H9 (cell line): ENCODE data around the gene ACMSD. TPM values are rescaled to one million over a fixed set of nuclear protein-coding genes. Genes with fewer than 3 reads are reported as not detected.

ENCODE experiments used
- DNase-seq: peaks from one replicate; pipeline ENCODE4 v3.0.0-alpha.2; 2017
- H2AFZ ChIP-seq: one replicate; pipeline ENCODE4 v1.6.1; 2013; ENCODE audit warnings: mild to moderate bottlenecking, low read length, control low read depth, moderate library complexity
- H2AK5ac ChIP-seq: 2 replicates; pipeline ENCODE4 v1.6.1; 2013; ENCODE audit warnings: low read length, control low read depth, mixed read lengths; ENCODE audit not compliant: insufficient read length
- H2BK120ac ChIP-seq: one replicate; pipeline ENCODE4 v1.6.1; 2013; ENCODE audit warnings: low read depth, mild to moderate bottlenecking, low read length, control low read depth, inconsistent platforms; ENCODE audit not compliant: poor library complexity, severe bottlenecking
- H2BK12ac ChIP-seq: 2 replicates; pipeline ENCODE4 v1.6.1; 2013; ENCODE audit warnings: low read length, control low read depth, mixed read lengths, low read depth; ENCODE audit not compliant: insufficient read length
- H2BK15ac ChIP-seq: 2 replicates; pipeline ENCODE4 v1.6.1; 2013; ENCODE audit warnings: low read depth, low read length, control low read depth
- H2BK20ac ChIP-seq: one replicate; pipeline ENCODE4 v1.6.1; 2013; ENCODE audit warnings: low read depth, mild to moderate bottlenecking, low read length, control low read depth, inconsistent platforms; ENCODE audit not compliant: poor library complexity, severe bottlenecking
- H2BK5ac ChIP-seq: 2 replicates; pipeline ENCODE4 v1.6.1; 2013; ENCODE audit warnings: low read length, control low read depth, mixed read lengths; ENCODE audit not compliant: insufficient read length
- H3K14ac ChIP-seq: 2 replicates; pipeline ENCODE4 v1.6.1; 2013; ENCODE audit warnings: low read length, control low read depth; ENCODE audit not compliant: insufficient read depth
- H3K18ac ChIP-seq: 2 replicates; pipeline ENCODE4 v1.6.1; 2013; ENCODE audit warnings: low read depth, mild to moderate bottlenecking, mixed read lengths, low read length, control low read depth; ENCODE audit not compliant: insufficient read length
- H3K23ac ChIP-seq: 2 replicates; pipeline ENCODE4 v1.6.1; 2013; ENCODE audit warnings: low read length, control low read depth, mixed read lengths, low read depth; ENCODE audit not compliant: insufficient read length
- H3K23me2 ChIP-seq: 2 replicates; pipeline ENCODE4 v1.6.1; 2013; ENCODE audit warnings: low read depth, mild to moderate bottlenecking, mixed read lengths, low read length, control low read depth; ENCODE audit not compliant: insufficient read length, poor library complexity, severe bottlenecking
- H3K27ac ChIP-seq: 2 replicates; pipeline ENCODE4 v1.5.1; 2013; ENCODE audit warnings: low read length, control low read depth, mixed read lengths, low read depth; ENCODE audit not compliant: insufficient read length
- H3K27me3 ChIP-seq: 2 replicates; pipeline ENCODE4 v1.6.1; 2013; ENCODE audit warnings: low read length, control low read depth, inconsistent platforms; ENCODE audit not compliant: insufficient read depth
- H3K4ac ChIP-seq: 2 replicates; pipeline ENCODE4 v1.6.1; 2013; ENCODE audit warnings: low read depth, mild to moderate bottlenecking, control low read depth, inconsistent platforms, low read length, moderate library complexity
- H3K4me1 ChIP-seq: 2 replicates; pipeline ENCODE4 v1.6.1; 2013; ENCODE audit warnings: low read length, control low read depth, inconsistent platforms; ENCODE audit not compliant: insufficient read depth
- H3K4me2 ChIP-seq: 2 replicates; pipeline ENCODE4 v1.6.1; 2013; ENCODE audit warnings: low read length, control low read depth, mixed read lengths; ENCODE audit not compliant: insufficient read length, insufficient read depth
- H3K56ac ChIP-seq: 2 replicates; pipeline ENCODE4 v1.6.1; 2013; ENCODE audit warnings: low read depth, mild to moderate bottlenecking, mixed read lengths, low read length, control low read depth; ENCODE audit not compliant: insufficient read length
- H3K79me1 ChIP-seq: 2 replicates; pipeline ENCODE4 v1.6.1; 2013; ENCODE audit warnings: low read depth, mild to moderate bottlenecking, moderate library complexity, low read length, control low read depth, inconsistent platforms; ENCODE audit not compliant: insufficient read depth, poor library complexity, severe bottlenecking
- H3K79me2 ChIP-seq: 2 replicates; pipeline ENCODE4 v1.6.1; 2013; ENCODE audit warnings: low read length, control low read depth, inconsistent platforms; ENCODE audit not compliant: insufficient read depth
- H3K9ac ChIP-seq: 2 replicates; pipeline ENCODE4 v1.6.1; 2013; ENCODE audit warnings: low read length, control low read depth, mixed read lengths; ENCODE audit not compliant: insufficient read length; ENCODE audit errors: extremely low read depth
- H3K9me3 ChIP-seq: one replicate; pipeline ENCODE4 v1.6.1; 2013; ENCODE audit warnings: low read depth, low read length, inconsistent platforms; ENCODE audit not compliant: control insufficient read depth
- H3T11ph ChIP-seq: one replicate; pipeline ENCODE4 v1.6.1; 2013; ENCODE audit warnings: mild to moderate bottlenecking, low read length, control low read depth, inconsistent platforms
- H4K20me1 ChIP-seq: one replicate; pipeline ENCODE4 v1.6.1; 2013; ENCODE audit not compliant: control insufficient read depth, insufficient read length, insufficient read depth
- H4K5ac ChIP-seq: 2 replicates; pipeline ENCODE4 v1.6.1; 2013; ENCODE audit warnings: low read depth, mild to moderate bottlenecking, mixed read lengths, low read length, control low read depth; ENCODE audit not compliant: insufficient read length
- H4K8ac ChIP-seq: replicated peaks from 2 replicates; pipeline ENCODE4 v1.6.1; 2013; ENCODE audit warnings: low read length, control low read depth, mixed read lengths, low read depth; ENCODE audit not compliant: insufficient read length
- H4K91ac ChIP-seq: 2 replicates; pipeline ENCODE4 v1.6.1; 2013; ENCODE audit warnings: low read depth, mild to moderate bottlenecking, moderate library complexity, mixed read lengths, low read length, control low read depth; ENCODE audit not compliant: insufficient read length
- H3K27ac Mint-ChIP-seq, 3 experiments: 2 replicates in 2 of 3; 3 replicates in 1 of 3; pipeline ENCODE4 v1.8.0; 2020 to 2021; ENCODE audit warnings: mixed read lengths in 3 of 3, mild to moderate bottlenecking in 1 of 3, moderate library complexity in 1 of 3
- H3K27me3 Mint-ChIP-seq: 2 replicates; pipeline ENCODE4 v1.8.0; 2021; ENCODE audit warnings: low read depth, mild to moderate bottlenecking, moderate library complexity, mixed read lengths
- H3K36me3 Mint-ChIP-seq, 3 experiments: 2 replicates in 2 of 3; 3 replicates in 1 of 3; pipeline ENCODE4 v1.8.0; 2020 to 2021; ENCODE audit warnings: low read depth in 3 of 3, mixed read lengths in 3 of 3; ENCODE audit not compliant: insufficient read depth in 1 of 3
- H3K4me1 Mint-ChIP-seq, 2 experiments: 2 replicates each; pipeline ENCODE4 v1.8.0; 2020; ENCODE audit warnings: mixed read lengths in 2 of 2
- H3K4me3 Mint-ChIP-seq, 2 experiments: 2 replicates in 1 of 2; 3 replicates in 1 of 2; pipeline ENCODE4 v1.8.0; 2020 to 2021; ENCODE audit warnings: mild to moderate bottlenecking in 2 of 2, mixed read lengths in 2 of 2, moderate library complexity in 1 of 2
- H3K9me3 Mint-ChIP-seq, 2 experiments: 2 replicates in 1 of 2; 3 replicates in 1 of 2; pipeline ENCODE4 v1.8.0; 2020; ENCODE audit warnings: mild to moderate bottlenecking in 2 of 2, mixed read lengths in 2 of 2, moderate library complexity in 1 of 2
- CTCF ChIP-seq: fragments of 200-600 bp; sonication (generic); conservative IDR thresholded peaks from 3 replicates; pipeline ENCODE4 v1.8.0; 2021; ENCODE audit warnings: antibody characterized with exemption, mild to moderate bottlenecking
- WGBS: extraction: QIAGEN DNeasy Blood & Tissue Kit; methylation state at CpG from one replicate; pipeline ENCODE4 v1.1.7; 2013; ENCODE audit warnings: missing lambda C conversion rate, low lambda C conversion rate, mixed read lengths; ENCODE audit not compliant: insufficient read length; ENCODE audit errors: extremely low coverage; 5-methylcytosine and 5-hydroxymethylcytosine counted together
- total RNA-seq: library from RNA; stranded (reverse); gene quantifications from 2 replicates; pipeline ENCODE4 v1.2.1, GENCODE V29; 2021

ACMSD gene
- total RNA-seq, 1 experiment from 2014 or later: not detected

GRCh38 chr2:134792186-134792585, 46.2 kb upstream of the ACMSD start:
- no peak overlapping the region for H2BK120ac ChIP-seq
- Mint-ChIP-seq H3K27ac (no peak overlapping the region), H3K9me3 (no peaks in the 10 kb centered on the region; a peak in 1 of 5 replicates), H3K4me1 (peaks cover 0 to 4% of the 10 kb centered on the region in 2 experiments; a peak in 1 of 4 replicates), H3K4me3 (no peak overlapping the region), H3K27me3 (peaks cover 1% of the 10 kb centered on the region), H3K36me3 (peaks cover 0 to 1% (median 0%) of the 10 kb centered on the region in 3 experiments; a peak in 1 of 7 replicates)
- no peak overlapping the region for H2AFZ ChIP-seq
- no peaks in the 10 kb centered on the region for H3K79me1 ChIP-seq
- no peak for TF ChIP-seq CTCF
- no peaks in the 10 kb centered on the region for H3K9me3 ChIP-seq
- no peak overlapping the region for H4K91ac ChIP-seq
- no CpG with 5 or more reads among the region's 4 CpGs for WGBS
- no peaks in the 10 kb centered on the region for H3K23me2 ChIP-seq
- H2BK15ac ChIP-seq: no peak overlapping the region
- no peaks in the 10 kb centered on the region for H3K79me2 ChIP-seq
- H4K20me1 ChIP-seq: no peaks in the 10 kb centered on the region
- H3T11ph ChIP-seq: no peak overlapping the region
- H3K23ac ChIP-seq: no peak overlapping the region
- H3K9ac ChIP-seq: no peak overlapping the region
- H2AK5ac ChIP-seq: no peak overlapping the region
- H2BK12ac ChIP-seq: no peak overlapping the region
- DNase-seq: no peak
- H3K4me1 ChIP-seq: no peaks in the 10 kb centered on the region
- H3K4me2 ChIP-seq: no peak overlapping the region
- H2BK20ac ChIP-seq: no peak overlapping the region
- H2BK5ac ChIP-seq: no peak overlapping the region
- no peak overlapping the region for H3K56ac ChIP-seq
- H3K4ac ChIP-seq: no peak overlapping the region
- H3K27ac ChIP-seq: no peak overlapping the region
- H4K8ac ChIP-seq: no peak overlapping the region
- H3K18ac ChIP-seq: no peak overlapping the region
- no peak overlapping the region for H4K5ac ChIP-seq
- no peaks in the 10 kb centered on the region for H3K27me3 ChIP-seq
- H3K14ac ChIP-seq: no peak overlapping the region
